Measurements from ENCODE around the gene CELF2. TPM values are rescaled to one million over a fixed set of nuclear protein-coding genes. Genes with fewer than 3 reads are reported as not detected.
A peak's percentile ranks its signal among the peaks of the same experiment; 100 is the strongest.

Gene CELF2
- total RNA-seq, 1 experiment from 2014 or later, result 0.76 TPM

GRCh38 chr10:11023009-11023953 lies 5.6 kb downstream of the CELF2 start:
- no peak for DNase-seq (ENCODE audit: low read depth)

GRCh38 chr10:11024596-11024995 lies 6.9 kb downstream of the CELF2 start:
- DNase-seq (ENCODE audit: low read depth), result no peak

GRCh38 chr10:11025978-11026377 lies 8.3 kb downstream of the CELF2 start:
- no peak for DNase-seq (ENCODE audit: low read depth)

GRCh38 chr10:11026773-11027172 lies 9.1 kb downstream of the CELF2 start:
- DNase-seq (ENCODE audit: low read depth), result no peak

GRCh38 chr10:11034762-11035161 lies 17.1 kb downstream of the CELF2 start:
- DNase-seq (ENCODE audit: low read depth), result no peak

GRCh38 chr10:11035301-11035991 lies 17.8 kb downstream of the CELF2 start:
- DNase-seq (ENCODE audit: low read depth), result peak; percentile 34

- DNase-seq (ENCODE audit: low read depth), result peak; percentile 2
These were observed 18.8 kb downstream of the CELF2 start for GRCh38 chr10:11036424-11037011.

GRCh38 chr10:11037991-11038390 lies 20.3 kb downstream of the CELF2 start:
- no peak for DNase-seq (ENCODE audit: low read depth)

- DNase-seq (ENCODE audit: low read depth), result no peak
These were observed 24.7 kb downstream of the CELF2 start for GRCh38 chr10:11042357-11042756.

GRCh38 chr10:11043039-11043438 lies 25.4 kb downstream of the CELF2 start:
- no peak for DNase-seq (ENCODE audit: low read depth)

GRCh38 chr10:11043446-11044127 lies 25.9 kb downstream of the CELF2 start:
- no peak for DNase-seq (ENCODE audit: low read depth)

GRCh38 chr10:11045487-11045886 lies 27.8 kb downstream of the CELF2 start:
- DNase-seq (ENCODE audit: low read depth), result no peak

GRCh38 chr10:11045995-11046775 lies 28.5 kb downstream of the CELF2 start:
- DNase-seq (ENCODE audit: low read depth), result no peak

GRCh38 chr10:11046776-11047160 lies 29.1 kb downstream of the CELF2 start:
- DNase-seq (ENCODE audit: low read depth), result no peak

GRCh38 chr10:11048707-11049278 lies 31.1 kb downstream of the CELF2 start:
- no peak for DNase-seq (ENCODE audit: low read depth)

- DNase-seq (ENCODE audit: low read depth), result no peak
These were observed 32.1 kb downstream of the CELF2 start for GRCh38 chr10:11049806-11050205.

- DNase-seq (ENCODE audit: low read depth), result no peak
These were observed 32.9 kb downstream of the CELF2 start for GRCh38 chr10:11050301-11051287.

- DNase-seq (ENCODE audit: low read depth), result no peak
These were observed 39.3 kb downstream of the CELF2 start for GRCh38 chr10:11057018-11057417.

- no peak for DNase-seq (ENCODE audit: low read depth)
These were observed 39.8 kb downstream of the CELF2 start for GRCh38 chr10:11057448-11057847.

GRCh38 chr10:11057994-11058393 lies 40.3 kb downstream of the CELF2 start:
- no peak for DNase-seq (ENCODE audit: low read depth)
